Gastrocnemius medialis (tissue), 4 donors: ENCODE data around the gene ERCC5. TPM values are rescaled to one million over a fixed set of nuclear protein-coding genes. Genes with fewer than 3 reads are reported as not detected.

ENCODE experiments used
- ATAC-seq, 2 donors: fragments of 150-250 bp; one replicate each; pipeline ENCODE4 v1.9.1; 2016
- DNase-seq, 2 donors: peaks; one replicate each; pipeline ENCODE4 v3.0.0-alpha.2; 2019
- H3K27ac ChIP-seq, 4 donors: fragments of 200-600 bp; sonication (generic); 1 replicate in 1 of 4; 2 replicates in 3 of 4; pipeline ENCODE4 v1.5.1; 2016 to 2018; ENCODE audit warnings: mild to moderate bottlenecking in 2 of 4, moderate library complexity in 1 of 4
- H3K27me3 ChIP-seq, 3 donors: fragments of 200-600 bp; sonication (generic) in 2 of 3; 1 replicate in 1 of 3; 2 replicates in 2 of 3; pipeline versions ENCODE4 v1.5.1 to v1.6.0; 2016 to 2019; ENCODE audit warnings: mild to moderate bottlenecking in 1 of 3, moderate library complexity in 1 of 3
- H3K36me3 ChIP-seq, 2 donors: fragments of 200-600 bp; sonication (generic) in 1 of 2; one replicate each; pipeline ENCODE4 v1.5.1; 2017 to 2018
- H3K4me1 ChIP-seq, 2 donors: fragments of 200-600 bp; sonication (generic) in 1 of 2; one replicate each; pipeline ENCODE4 v1.5.1; 2016 to 2017; ENCODE audit warnings: mild to moderate bottlenecking in 2 of 2
- H3K4me3 ChIP-seq, 4 donors: fragments of 200-600 bp; sonication (generic) in 3 of 4; 1 replicate in 1 of 4; 2 replicates in 3 of 4; pipeline ENCODE4 v1.5.1; 2016 to 2019; ENCODE audit warnings: mild to moderate bottlenecking in 2 of 4
- H3K9me3 ChIP-seq, 3 donors: fragments of 200-600 bp; sonication (generic) in 2 of 3; 1 replicate in 1 of 3; 2 replicates in 2 of 3; pipeline ENCODE4 v1.5.1; 2016 to 2019
- CTCF ChIP-seq, 5 experiments: fragments of 450-650 bp in 3 of 5; fragments of 200-600 bp in 2 of 5; sonication (generic) in 2 of 5; IDR thresholded peaks in 4 of 5; conservative IDR thresholded peaks in 1 of 5; 1 replicate in 4 of 5; 2 replicates in 1 of 5; pipeline ENCODE4 v1.5.1; 2016 to 2019; ENCODE audit warnings: antibody characterized with exemption in 5 of 5, mild to moderate bottlenecking in 3 of 5, moderate library complexity in 3 of 5
- POLR2A ChIP-seq, 2 donors: fragments of 450-650 bp; IDR thresholded peaks; one replicate each; pipeline ENCODE4 v1.6.1; 2017; ENCODE audit warnings: antibody characterized with exemption in 2 of 2, mild to moderate bottlenecking in 2 of 2, moderate library complexity in 2 of 2
- in situ Hi-C, 4 donors: fragments of 200-750 bp; cut with MboI; loops; one replicate each; pipeline versions ENCODE4 v1.15.0 to v1.8.0; 2017; ENCODE audit warnings: low sequenced_read_pairs in 4 of 4
- intact Hi-C: fragments of 100-400 bp; cut with DNase I; formaldehyde crosslinking; loops from one replicate; pipeline ENCODE4 v1.15.1; 2023; ENCODE audit warnings: low total_unique reads
- total RNA-seq, 4 donors: library from RNA; depleted of rRNA; stranded (reverse); fragments of >200 nt; gene quantifications; one replicate each; pipeline versions ENCODE4 v1.1.0 to v1.2.3, GENCODE V29; 2016

The ERCC5 gene
- total RNA-seq, 4 donors from 2014 or later, result 43.5 to 77.7 (median 46.8) TPM

GRCh38 chr13:102903659-102904407 is 58.0 kb downstream of the ERCC5 start:
- Histone ChIP-seq H3K27ac (peak overlapping the region in 2 of 4 donors; percentile 39 to 60), H3K9me3 (no peaks in the 10 kb centered on the region), H3K27me3 (no peaks in the 10 kb centered on the region), H3K4me1 (peaks cover 0 to 6% of the 10 kb centered on the region in 2 donors), H3K4me3 (peak overlapping the region in 3 of 4 donors; percentile 13 to 33 (median 24)), H3K36me3 (no peaks in the 10 kb centered on the region)
- TF ChIP-seq POLR2A (IDR thresholded peaks at IDR 0.05), result no peak
- TF ChIP-seq CTCF (IDR thresholded peaks at IDR 0.05 in 4 of 5, conservative IDR thresholded peaks at IDR 0.05 in 1 of 5), result peak in 4 of 5 experiments; percentile 26 to 45 (median 36)
- intact Hi-C loops, result no loop called here
- DNase-seq, result no peak
- peak in 1 of 2 donors; percentile 28 for ATAC-seq
- in situ Hi-C loops, result loop anchor here in 1 of 4 donors (25.0 kb wide), 1 partner anchor 233 kb away; no protein-coding TSS in a partner anchor

- in situ Hi-C loops (loop anchor here in 1 of 4 donors (25.0 kb wide), 1 partner anchor 233 kb away; no protein-coding TSS in a partner anchor), intact Hi-C loops (no loop called here)
- H3K4me3 ChIP-seq, result no peak overlapping the region
- DNase-seq (no peak), ATAC-seq (no peak)
- peaks cover 0 to 6% of the 10 kb centered on the region in 2 donors for H3K4me1 ChIP-seq
- H3K27me3 ChIP-seq, result no peaks in the 10 kb centered on the region
- H3K36me3 ChIP-seq, result no peaks in the 10 kb centered on the region
- no peaks in the 10 kb centered on the region for H3K9me3 ChIP-seq
- H3K27ac ChIP-seq, result no peak overlapping the region
- no peak for TF ChIP-seq POLR2A (IDR thresholded peaks at IDR 0.05)
- no peak for TF ChIP-seq CTCF (IDR thresholded peaks at IDR 0.05 in 4 of 5, conservative IDR thresholded peaks at IDR 0.05 in 1 of 5)
Observed at GRCh38 chr13:102904408-102904862, 58.6 kb downstream of the ERCC5 start.

- H3K27me3 ChIP-seq, result no peaks in the 10 kb centered on the region
- no peak for ATAC-seq
- no peaks in the 10 kb centered on the region for H3K36me3 ChIP-seq
- H3K4me1 ChIP-seq, result peaks cover 0 to 6% of the 10 kb centered on the region in 2 donors
- TF ChIP-seq POLR2A (IDR thresholded peaks at IDR 0.05) (no peak), CTCF (IDR thresholded peaks at IDR 0.05 in 4 of 5, conservative IDR thresholded peaks at IDR 0.05 in 1 of 5) (no peak)
- H3K4me3 ChIP-seq, result no peak overlapping the region
- in situ Hi-C loops, result loop anchor here in 1 of 4 donors (25.0 kb wide), 1 partner anchor 231 kb away; no protein-coding TSS in a partner anchor
- no peak for DNase-seq
- intact Hi-C loops, result no loop called here
- no peaks in the 10 kb centered on the region for H3K9me3 ChIP-seq
- H3K27ac ChIP-seq, result no peak overlapping the region
Observed at GRCh38 chr13:102905905-102906771, 60.3 kb downstream of the ERCC5 start.

- Histone ChIP-seq H3K27ac (no peak overlapping the region), H3K9me3 (no peaks in the 10 kb centered on the region), H3K27me3 (no peaks in the 10 kb centered on the region), H3K4me3 (no peak overlapping the region), H3K36me3 (no peaks in the 10 kb centered on the region), H3K4me1 (peaks cover 0 to 6% of the 10 kb centered on the region in 2 donors)
- in situ Hi-C loops, result loop anchor here in 1 of 4 donors (25.0 kb wide), 1 partner anchor 230 kb away; no protein-coding TSS in a partner anchor
- ATAC-seq, result no peak
- no peak for TF ChIP-seq POLR2A (IDR thresholded peaks at IDR 0.05)
- no peak for TF ChIP-seq CTCF (IDR thresholded peaks at IDR 0.05 in 4 of 5, conservative IDR thresholded peaks at IDR 0.05 in 1 of 5)
- intact Hi-C loops, result no loop called here
- no peak for DNase-seq
Observed at GRCh38 chr13:102907016-102907756, 61.4 kb downstream of the ERCC5 start.
